SU-DHL-6 (cell line): ENCODE results near the gene HIPK2.

ENCODE experiments used
- CTCF ChIP-seq: fragments of 200-600 bp; sonication (generic); IDR thresholded peaks from one replicate; pipeline ENCODE4 v1.5.1; 2017; ENCODE audit warnings: antibody characterized with exemption, mild to moderate bottlenecking, low read length, moderate library complexity; ENCODE audit not compliant: insufficient read depth, poor library complexity, severe bottlenecking
- EZH2phosphoT487 ChIP-seq: fragments of 200-600 bp; sonication (generic), shearing (Covaris generic); conservative IDR thresholded peaks from 2 replicates; pipeline ENCODE4 v1.6.1; 2018; ENCODE audit warnings: mild to moderate bottlenecking, antibody characterized with exemption, low read length, moderate library complexity, mixed read lengths

- TF ChIP-seq CTCF (no peak), EZH2phosphoT487 (no peak)
These were observed 21.8 kb upstream of the HIPK2 start for GRCh38 chr7:139799586-139799985.
